GM18508 (cell line): ENCODE measurements around the gene VANGL2.

Experiments
- ATAC-seq: cut with Tn5 transposase; IDR thresholded peaks from one replicate; pipeline ENCODE4 v1.9.1; 2021; ENCODE audit warnings: moderate number of reproducible peaks; ENCODE audit not compliant: insufficient read depth, unreplicated experiment

VANGL2 gene

DNA sequence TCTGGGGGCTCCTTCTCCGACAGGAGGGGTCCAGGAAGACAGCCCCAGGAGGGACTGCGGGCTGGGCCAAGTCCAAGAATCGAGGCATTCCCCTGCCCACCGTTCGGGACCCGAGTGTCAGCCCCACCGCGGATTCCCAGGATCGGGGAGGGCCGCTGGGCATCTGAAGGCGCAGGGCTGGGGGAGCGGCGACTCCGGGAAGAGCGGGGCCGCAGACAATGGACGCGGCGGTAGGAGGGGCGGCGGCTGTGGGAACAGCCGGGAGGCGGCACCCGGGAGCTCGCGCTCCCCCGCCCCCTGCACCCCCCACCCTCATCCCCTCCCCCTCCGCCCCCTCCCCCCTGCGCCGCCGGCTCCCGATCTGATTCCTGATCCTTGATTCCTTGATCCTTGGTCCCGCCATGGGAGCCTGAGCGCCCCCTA, at the start of gene VANGL2:
Gene VANGL2, plus strand, starts transcription at position 342 of the 423 bp plus-strand sequence. CDS start 15,274 bp downstream, outside the sequence.
- no peak for ATAC-seq

DNA sequence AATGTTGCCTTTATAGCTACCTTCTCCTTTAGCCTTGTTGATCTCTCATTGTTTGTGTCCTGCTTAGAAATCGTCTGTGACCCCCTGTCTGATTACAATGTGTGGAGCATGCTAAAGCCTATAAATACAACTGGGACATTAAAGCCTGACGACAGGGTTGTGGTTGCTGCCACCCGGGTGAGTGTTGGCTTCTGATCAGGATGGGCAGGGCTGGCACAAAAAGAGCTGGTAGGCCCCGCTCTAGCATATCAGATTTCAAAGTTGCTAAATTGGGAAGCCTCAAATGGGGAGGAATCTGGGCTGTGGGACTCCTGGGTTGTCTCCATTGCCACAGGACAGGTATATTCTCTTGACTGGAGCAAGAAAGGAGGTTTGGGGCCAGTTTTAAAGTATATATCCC, 48.7 kb upstream of the VANGL2 start:
- no peak for ATAC-seq

DNA sequence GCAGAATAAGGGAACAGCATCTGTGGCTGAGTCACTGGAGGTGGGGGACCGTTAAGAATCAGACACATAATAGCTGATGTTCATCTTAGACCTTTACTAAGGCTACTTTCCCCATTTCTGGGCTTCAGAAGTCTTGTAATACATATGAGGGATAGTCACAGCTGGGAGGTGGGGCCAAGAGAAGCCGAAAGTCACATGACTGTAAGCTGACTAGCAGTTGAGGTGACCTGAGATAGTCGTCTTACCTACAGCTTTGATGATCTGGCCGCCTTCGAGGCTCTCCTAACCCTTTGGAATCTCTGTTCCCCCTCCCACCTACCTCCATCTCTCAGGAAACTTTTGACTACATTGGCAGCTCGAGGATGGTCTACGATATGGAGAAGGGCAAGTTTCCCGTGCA, 47.8 kb upstream of the VANGL2 start:
- ATAC-seq, result no peak

DNA sequence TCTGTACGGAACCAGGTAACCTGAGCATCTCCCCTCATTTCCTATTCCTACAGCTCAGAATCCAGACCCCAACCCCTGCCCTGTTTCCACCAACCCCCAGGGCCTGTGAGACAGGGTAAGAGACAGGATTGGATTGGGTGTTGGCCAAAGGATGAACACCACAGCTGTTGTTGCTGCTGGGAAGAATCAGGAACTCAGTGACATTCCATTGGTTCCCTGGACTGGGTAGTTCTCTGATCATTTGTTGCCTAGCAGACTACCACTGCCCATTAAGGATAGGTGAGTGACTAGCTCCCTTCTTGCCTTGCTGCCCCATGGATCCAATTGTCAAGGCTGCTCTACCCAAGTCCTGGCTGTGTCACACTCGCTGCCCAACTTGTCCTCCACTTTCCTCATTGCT, 47.1 kb upstream of the VANGL2 start:
- no peak for ATAC-seq

DNA sequence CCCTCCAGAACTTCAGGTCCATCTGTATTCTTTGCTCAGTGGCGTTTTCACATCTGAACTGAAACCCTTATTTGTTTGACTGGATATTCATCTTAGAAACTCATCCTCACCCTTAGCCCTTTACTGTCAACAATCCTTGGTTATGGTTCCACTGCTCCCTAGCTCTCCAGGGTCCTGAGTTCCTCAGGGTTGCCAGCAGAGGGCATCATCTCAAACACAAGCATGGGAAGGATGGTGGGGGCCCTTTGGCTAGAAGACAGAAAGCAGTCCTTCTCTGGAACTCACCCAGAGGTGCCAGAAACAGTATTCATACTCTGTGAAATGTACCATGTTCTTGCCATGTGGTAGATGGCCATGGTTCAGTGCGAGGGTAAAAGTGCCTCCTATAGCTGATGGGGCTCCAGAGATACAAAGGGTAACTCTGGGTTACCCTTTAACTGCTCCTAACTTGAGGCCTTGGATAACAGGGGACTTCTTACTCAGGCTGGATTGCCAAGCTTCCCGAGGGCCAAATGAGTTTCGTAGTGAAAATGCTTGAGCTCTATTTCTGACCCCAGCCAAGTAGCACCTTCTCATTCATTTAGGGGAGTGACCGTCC, 45.9 kb upstream of the VANGL2 start:
- ATAC-seq, result no peak

DNA sequence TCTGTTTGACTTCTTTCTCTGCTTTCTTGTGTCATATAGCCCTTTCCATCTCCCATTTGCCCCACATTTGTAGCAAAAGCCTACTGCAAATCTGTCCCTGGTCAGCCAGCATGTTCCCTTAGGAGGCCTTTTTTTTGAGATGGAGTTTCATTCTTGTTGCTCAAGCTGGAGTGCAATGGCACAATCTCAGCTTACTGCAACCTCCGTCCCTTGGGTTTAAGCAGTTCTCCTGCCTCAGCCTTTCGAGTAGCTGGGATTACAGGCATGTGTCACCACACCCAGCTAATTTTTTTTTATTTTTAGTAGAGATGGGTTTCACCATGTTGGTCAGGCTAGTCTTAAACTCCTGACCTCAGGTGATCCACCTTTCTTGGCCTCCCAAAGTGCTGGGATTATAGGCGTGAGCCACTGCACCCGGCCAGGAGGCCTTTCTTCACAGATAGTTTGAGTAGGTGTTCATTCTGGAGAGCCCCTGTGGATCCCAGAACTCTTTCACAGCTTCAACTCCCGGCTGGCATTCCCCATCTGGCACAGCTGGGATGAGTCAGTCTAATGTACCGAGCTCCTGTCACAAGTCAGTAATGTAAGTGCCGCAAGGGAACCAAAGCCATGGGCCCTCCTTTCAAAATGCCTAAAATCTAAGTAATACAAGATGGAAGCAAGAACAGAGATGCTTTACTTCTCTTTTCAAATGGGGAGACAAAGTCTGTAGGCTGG, 42.9 kb upstream of the VANGL2 start:
- no peak for ATAC-seq

DNA sequence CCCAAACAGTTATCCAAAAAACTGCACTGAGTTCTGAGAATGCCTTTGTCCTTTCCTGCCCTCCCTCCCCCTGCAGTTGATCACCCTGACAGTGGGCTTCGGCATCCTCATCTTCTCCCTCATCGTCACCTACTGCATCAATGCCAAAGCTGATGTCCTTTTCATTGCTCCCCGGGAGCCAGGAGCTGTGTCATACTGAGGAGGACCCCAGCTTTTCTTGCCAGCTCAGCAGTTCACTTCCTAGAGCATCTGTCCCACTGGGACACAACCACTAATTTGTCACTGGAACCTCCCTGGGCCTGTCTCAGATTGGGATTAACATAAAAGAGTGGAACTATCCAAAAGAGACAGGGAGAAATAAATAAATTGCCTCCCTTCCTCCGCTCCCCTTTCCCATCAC, 42.3 kb upstream of the VANGL2 start:
- ATAC-seq, result no peak

DNA sequence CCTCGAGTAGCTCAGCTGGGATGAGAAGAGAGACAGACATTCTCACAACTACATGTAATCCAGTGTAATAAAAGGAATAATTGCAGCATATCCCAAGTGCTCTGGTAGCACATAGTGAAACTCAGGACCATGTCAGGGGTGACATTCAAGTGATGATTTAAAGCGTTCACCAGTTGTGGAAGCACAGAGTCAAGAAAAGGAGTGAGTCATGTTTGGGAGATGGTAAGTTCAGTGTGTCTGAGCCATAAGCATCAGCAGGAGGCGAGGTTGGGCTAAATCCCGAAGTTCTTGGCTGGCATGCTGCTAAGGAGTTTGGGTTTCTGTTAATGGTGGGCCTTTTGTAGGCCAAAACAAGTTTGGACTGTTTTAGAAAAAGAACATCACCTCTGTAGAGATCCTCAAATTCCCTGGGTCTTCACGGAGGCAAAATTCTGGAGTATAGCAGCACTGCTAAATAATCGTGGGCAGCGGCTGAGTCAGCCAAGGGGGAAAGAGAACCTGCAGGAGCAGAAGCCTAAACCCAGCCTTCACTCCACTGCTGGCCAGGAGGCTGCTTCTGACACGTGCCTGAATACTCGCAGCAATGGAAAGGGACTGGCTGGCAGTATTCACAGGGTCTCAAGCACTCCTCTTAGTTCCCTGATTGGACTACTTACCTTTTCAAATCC, 40.7 kb upstream of the VANGL2 start:
- no peak for ATAC-seq

DNA sequence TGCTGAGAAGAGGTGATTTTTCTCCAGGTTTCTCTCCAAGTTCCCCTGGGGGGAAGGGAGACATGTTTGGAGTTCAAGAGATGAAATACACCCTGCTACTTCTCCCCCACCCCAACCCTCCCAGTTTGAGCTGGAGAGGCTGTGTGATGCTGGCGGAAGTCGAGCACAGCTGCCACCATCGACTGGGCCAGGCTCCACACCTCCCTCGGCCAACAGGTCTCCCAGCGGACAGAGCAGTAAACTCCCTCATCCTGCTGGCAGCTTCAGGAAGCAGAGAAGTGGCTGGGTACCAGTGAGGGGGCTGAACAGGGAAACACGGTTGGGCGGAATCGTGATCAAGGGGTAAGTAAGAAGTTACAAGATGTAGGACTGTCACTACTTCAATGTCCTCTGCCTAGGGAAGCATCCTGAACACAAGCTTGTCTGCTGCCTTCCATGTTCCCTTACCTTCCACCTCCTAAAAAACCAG, 40.1 kb upstream of the VANGL2 start:
- no peak for ATAC-seq

DNA sequence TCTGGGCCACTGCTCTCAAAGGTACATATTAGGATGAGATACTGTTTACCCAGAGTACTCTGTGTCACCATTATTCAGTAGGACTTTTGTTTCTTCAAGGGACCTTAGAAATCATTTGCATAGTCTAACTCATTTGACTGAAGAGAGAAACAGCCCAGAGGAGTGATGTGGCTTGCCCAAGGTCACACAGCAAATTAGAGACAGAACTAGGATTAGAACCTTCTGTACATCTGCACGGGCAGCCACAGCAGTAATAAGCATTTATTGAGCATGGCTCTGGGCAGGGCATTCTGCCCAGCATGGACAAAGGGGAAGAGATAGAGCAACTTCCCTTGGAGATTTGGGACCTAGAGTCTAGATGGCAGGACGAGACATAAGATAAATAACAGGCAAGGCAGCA, 39.2 kb upstream of the VANGL2 start:
- no peak for ATAC-seq

DNA sequence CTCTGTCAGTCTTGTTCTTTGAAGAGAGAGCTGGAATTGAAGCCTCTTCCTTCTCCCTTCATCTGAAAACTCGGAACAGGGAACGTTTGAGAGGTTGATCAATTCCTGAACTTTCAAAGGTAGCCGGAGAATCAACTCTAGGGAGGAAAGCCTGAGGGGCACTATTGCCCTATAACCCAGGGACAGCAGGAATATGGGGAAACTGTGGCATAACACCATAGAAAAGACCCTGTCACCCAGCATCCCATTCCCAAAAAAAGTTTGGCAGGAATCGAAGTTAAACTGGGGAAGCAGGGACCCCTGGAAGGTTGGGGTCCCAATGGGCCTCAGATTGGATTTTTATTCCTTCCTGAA, 38.6 kb upstream of the VANGL2 start:
- no peak for ATAC-seq

DNA sequence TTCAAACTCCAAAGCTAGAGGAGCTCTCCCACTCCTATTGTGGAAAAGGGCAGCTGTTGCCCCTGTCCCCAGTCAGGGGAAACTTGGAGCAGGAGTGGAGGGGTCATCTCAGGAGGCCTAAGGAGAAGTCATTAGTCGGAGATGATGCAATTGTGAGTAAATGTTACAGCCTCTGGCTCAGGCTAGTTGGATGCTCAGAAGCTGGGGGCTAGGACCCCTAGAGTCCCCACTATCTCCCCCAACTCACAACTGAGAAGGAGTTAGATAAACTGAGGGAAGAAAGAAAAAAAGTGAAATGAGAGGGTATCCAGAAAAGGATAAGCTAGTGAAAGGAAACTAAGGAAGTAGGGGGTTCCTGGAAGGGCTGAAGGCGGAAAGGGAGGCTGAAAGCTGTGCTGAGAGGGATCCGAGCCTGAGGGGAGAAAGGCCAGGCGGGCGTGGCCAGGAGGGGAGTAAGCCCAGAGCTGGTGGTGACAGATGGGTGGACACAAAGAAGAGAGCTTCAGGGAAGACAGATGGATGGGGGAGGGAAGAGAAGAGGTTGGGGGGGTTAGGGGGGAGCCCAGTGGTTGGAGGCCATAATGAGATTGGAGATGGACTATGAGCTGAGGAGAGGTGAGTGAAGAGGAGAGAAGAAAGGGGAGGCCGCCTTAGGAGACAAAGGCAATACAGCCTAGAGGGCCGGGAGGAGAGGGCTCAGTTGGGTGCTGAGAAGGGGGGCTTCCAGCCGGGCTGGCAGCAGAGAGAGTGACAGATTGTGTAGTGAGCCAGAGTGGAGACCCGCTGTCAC, 38.0 kb upstream of the VANGL2 start:
- ATAC-seq, result no peak

DNA sequence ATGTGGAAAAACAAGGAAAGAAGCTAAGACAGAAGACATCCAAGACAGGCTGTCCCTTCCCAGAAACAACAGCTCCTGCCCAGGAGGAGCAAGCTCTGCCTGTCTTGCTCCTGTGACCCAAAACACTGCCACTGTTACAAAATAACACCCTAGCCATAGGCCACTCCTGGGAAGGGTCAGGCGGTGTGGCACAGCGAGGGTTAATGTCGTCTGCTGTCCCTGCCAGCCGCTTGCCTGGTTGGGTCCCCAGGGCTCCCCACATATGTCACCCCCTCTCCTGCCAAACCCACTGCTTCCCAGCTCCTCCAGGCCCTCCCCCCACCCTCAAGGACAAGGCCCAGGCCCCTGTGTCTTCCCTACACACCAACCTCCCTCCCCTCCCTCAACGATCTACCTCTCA, 37.4 kb upstream of the VANGL2 start:
- no peak for ATAC-seq

DNA sequence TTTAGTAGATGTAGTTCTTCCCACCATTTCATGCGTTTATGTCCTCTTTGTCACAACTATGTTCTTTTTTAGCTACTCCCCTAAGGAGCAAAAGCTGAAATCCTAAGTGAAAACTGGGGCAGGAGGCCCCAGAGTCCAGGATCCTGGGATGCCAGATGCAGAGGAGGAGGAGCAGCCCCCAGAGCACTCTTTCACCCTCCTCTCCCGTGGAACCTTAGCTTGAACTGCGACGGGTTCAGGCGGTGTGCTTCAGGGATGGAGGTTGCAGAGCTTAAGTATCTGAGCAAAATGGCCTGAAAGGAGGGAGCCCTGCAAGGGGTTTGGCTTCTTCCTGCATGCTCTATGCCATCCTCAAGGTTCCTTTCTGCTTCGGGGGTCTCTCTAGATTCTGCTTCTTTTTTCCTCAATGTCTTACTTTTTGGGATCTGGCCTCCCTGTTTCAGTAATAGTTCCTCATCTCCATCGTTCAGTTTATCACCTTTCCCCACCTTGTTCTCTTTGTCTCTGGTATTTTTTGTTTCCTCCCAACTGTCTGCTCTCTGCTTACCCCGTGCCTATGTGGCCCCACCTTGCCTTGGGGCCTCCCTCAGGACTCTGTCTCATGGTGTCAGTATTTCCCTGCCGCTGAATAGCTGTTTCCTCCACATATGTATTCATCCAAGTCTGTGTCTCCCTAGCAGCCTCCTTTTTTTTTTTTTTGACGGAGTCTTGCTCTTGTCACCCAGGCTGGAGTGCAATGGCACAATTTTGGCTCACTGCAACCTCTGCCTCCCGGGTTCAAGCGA, 36.2 kb upstream of the VANGL2 start:
- ATAC-seq, result no peak

DNA sequence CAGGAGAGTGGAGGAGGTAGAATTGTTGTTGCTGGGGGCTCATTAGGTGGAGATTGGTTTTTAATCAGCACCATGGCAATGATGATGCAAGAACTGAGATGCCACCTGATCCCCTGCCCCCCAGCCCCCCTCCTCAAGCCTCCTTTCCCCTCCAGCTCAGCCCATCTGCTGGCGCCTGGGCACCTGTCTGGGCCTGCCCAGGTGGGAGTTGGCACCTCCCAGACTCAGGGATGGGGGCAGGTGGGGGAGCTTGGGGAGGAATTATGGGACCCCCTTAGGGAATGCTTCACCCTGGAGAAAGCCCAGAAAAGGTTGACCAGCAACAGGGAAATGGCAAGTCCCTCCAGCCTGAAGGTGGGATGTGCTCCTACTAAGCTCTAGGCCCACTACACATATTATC, 35.0 kb upstream of the VANGL2 start:
- no peak for ATAC-seq

DNA sequence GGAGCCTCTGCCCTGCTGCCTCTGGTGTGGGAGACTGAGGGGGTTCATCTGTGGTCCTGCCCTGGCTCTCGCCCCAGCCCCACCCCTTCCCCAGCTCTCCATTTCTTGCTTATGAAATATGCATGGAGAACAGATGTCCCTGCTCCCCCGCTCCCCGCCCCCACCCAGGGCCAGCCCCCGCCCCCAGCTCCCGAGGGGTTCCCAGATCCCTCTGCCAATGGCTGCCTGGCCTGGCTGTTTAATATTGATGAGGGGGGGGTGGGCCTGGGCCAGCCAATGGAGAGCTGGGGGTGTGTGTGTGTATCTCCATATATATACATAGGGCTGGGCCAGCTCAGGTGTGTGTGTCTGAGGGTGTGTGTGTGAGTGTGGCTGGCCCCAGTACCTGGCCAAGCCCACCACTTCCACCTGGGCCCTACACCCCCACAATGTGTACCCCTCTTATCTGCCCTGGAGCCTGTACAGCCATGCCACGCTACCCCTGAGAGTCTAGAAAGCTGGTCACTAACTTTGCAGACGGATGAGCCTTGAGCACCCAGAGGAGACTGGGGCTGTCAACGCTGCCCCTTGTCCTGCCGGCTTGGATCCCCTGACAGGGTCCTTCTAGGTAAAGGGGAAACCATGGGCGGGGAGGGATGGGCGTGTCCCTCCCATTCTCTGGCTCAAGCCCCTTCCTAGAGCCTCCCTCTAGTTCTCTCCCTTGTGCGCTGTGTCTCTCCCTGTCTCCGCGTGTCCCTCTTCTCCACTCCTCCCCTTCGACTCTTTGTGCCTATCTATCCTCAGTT, 33.4 kb upstream of the VANGL2 start, which contains the start of gene NHLH1:
Gene NHLH1, plus strand, starts transcription at position 341 of the 785 bp plus-strand sequence. CDS start 3,661 bp downstream, outside the sequence.
- no peak for ATAC-seq

DNA sequence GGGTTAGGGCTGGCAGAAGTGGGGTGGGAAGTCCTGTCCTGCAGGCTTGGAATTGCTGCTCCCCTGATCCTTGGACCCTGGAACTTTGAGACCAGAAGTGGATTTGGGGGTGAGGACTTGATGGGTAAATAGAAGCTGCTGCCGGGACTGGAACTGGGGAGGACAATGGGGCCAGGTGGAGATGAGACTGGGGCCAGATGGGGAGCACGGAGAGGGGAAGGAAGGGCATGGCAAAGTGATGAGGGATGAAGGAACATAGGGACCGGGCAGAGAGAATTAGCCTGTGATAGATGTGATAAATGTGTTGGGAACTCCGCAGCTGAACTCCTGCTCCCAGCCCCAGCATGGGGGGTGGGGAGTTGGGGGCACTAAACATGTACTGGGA, 32.9 kb upstream of the VANGL2 start:
- no peak for ATAC-seq

DNA sequence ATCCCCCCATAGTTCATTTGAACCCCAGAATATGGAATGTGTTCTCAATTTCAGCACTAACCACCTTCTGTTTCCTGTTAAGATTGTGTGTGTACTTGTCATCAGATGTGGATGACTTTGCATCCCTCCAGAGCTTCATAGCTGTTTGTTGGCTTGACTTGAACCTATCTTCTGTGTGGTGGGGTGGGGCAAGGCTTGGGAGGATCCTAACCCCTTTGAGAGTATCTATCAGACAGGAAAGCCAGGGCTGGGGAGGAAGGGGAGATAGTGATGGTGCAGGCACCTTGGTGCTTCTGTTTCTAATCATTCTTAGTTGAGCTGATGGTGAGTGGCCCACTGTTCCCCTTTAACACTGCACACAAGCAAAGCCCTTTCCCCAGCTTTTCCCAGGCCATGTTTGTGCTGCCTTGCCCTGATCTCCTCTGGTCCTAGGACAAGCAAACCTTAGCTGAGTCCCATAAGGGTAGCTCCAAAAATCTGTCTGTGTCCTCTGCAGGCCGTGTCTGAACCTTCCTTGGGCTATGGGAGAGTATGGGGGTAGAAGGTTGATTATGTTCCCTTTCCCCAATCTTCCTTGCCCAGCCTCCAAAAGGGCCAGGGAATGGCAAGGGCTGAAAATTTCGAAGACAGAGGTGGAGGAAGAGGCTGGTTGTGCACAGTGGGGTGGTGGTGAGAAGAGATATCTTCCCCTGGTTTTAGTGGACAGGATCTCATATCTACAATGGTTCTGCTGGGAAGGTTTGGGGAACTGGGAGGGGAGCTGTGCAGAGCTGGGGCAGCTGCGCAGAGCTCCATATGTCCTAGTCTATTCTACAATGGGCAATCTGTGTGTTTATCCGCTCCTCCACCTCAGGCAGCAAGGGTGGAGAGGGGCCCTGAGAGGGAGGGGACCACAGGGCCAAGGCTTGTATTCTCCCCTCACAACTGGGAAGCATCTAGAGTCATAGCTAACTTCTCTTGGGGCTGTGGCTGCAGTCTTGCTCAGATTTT, 32.1 kb upstream of the VANGL2 start:
- no peak for ATAC-seq
